ENCODE results near the gene MTERF1. TPM values are rescaled to one million over a fixed set of nuclear protein-coding genes. Genes with fewer than 3 reads are reported as not detected.
"Not testable (repeated sequence)": the region's sequence is repeated elsewhere in the genome, so short reads cannot be mapped to it uniquely, and the experiment has no call there.

Gene MTERF1
- total RNA-seq, 1 experiment from 2014 or later = 19.8 TPM

DNA sequence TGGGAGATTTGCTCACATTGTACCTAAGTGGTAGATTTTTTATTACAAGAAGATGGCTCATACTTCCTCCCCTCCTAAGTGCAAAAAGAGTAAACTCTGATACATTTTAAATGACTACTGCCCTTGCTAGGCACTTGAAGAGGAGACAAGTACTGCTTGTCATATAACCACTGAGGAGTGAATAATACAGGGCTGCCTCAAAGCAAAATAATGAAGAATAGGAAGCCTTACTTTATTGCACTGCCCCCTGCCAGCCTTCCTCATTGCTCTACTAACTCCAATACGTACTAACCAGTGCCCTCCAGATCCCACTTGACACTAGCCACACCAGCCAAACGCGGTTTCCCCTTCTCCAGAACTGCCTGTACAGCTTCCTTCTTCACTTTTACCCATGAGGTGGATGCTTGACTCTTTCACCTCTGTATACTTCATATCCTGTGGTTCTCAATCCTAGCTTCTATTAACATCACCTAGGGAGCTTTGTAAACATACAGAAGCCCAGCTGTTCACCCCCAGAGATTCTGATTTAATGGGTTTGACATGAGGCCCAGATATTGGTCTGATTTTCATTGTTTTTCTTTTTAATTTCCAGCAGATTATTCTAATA lies 11.7 kb upstream of the MTERF1 start:
- H3K4me2 ChIP-seq (ENCODE audit: insufficient read depth, insufficient read length, low read length) = no peak overlapping the region
- H2BK12ac ChIP-seq (ENCODE audit: insufficient read length, low read depth, low read length) = no peak overlapping the region
- Mint-ChIP-seq H3K4me1 (peaks cover 14 to 26% of the 10 kb centered on the region in 2 experiments), H3K27ac (peak overlapping the region in 1 of 3 experiments; percentile 91; a peak in 2 of 7 replicates), H3K27me3 (ENCODE audit: low read depth) (no peaks in the 10 kb centered on the region; the same call in 1 of the 2 replicates), H3K36me3 (ENCODE audit: insufficient read depth in 1 of 3, low read depth in 3 of 3) (peaks cover 6 to 18% (median 6%) of the 10 kb centered on the region in 3 experiments; a peak in 5 of 7 replicates), H3K4me3 (no peak overlapping the region), H3K9me3 (peaks cover 15 to 26% of the 10 kb centered on the region in 2 experiments)
- no peak overlapping the region for H4K91ac ChIP-seq (ENCODE audit: insufficient read length, low read depth, low read length)
- H3K23me2 ChIP-seq (ENCODE audit: insufficient read length, low read depth, low read length, poor library complexity, severe bottlenecking) = no peaks in the 10 kb centered on the region
- no peak overlapping the region for H2BK20ac ChIP-seq (ENCODE audit: low read depth, low read length, poor library complexity, severe bottlenecking)
- DNase-seq = no peak
- no peaks in the 10 kb centered on the region for H3K79me2 ChIP-seq (ENCODE audit: insufficient read depth, low read length)
- H2AK5ac ChIP-seq (ENCODE audit: insufficient read length, low read length) = no peak overlapping the region
- H3K27me3 ChIP-seq (ENCODE audit: insufficient read depth, low read length) = no peaks in the 10 kb centered on the region
- H2BK120ac ChIP-seq (ENCODE audit: low read depth, low read length, poor library complexity, severe bottlenecking) = no peak overlapping the region
- TF ChIP-seq, protein P1, sequence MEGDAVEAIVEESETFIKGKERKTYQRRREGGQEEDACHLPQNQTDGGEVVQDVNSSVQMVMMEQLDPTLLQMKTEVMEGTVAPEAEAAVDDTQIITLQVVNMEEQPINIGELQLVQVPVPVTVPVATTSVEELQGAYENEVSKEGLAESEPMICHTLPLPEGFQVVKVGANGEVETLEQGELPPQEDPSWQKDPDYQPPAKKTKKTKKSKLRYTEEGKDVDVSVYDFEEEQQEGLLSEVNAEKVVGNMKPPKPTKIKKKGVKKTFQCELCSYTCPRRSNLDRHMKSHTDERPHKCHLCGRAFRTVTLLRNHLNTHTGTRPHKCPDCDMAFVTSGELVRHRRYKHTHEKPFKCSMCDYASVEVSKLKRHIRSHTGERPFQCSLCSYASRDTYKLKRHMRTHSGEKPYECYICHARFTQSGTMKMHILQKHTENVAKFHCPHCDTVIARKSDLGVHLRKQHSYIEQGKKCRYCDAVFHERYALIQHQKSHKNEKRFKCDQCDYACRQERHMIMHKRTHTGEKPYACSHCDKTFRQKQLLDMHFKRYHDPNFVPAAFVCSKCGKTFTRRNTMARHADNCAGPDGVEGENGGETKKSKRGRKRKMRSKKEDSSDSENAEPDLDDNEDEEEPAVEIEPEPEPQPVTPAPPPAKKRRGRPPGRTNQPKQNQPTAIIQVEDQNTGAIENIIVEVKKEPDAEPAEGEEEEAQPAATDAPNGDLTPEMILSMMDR (conservative IDR thresholded peaks at IDR 0.05) = no peak
- no peak overlapping the region for H3T11ph ChIP-seq (ENCODE audit: low read length)
- H4K5ac ChIP-seq (ENCODE audit: insufficient read length, low read depth, low read length) = no peak overlapping the region
- no peak overlapping the region for H3K56ac ChIP-seq (ENCODE audit: insufficient read length, low read depth, low read length)
- H2BK15ac ChIP-seq (ENCODE audit: low read depth, low read length) = no peak overlapping the region
- H2BK5ac ChIP-seq (ENCODE audit: insufficient read length, low read length) = no peak overlapping the region
- no peak overlapping the region for H3K18ac ChIP-seq (ENCODE audit: insufficient read length, low read depth, low read length)
- no CpG with 5 or more reads among the region's 3 CpGs for WGBS (ENCODE audit: extremely low coverage, insufficient read length, low lambda C conversion rate)
- no peak overlapping the region for H3K4ac ChIP-seq (ENCODE audit: low read depth, low read length)
- no peak overlapping the region for H2AFZ ChIP-seq (ENCODE audit: low read length)
- no peaks in the 10 kb centered on the region for H3K4me1 ChIP-seq (ENCODE audit: insufficient read depth, low read length)
- no peaks in the 10 kb centered on the region for H3K9me3 ChIP-seq (ENCODE audit: control insufficient read depth, low read depth, low read length)
- no peak overlapping the region for H3K9ac ChIP-seq (ENCODE audit: extremely low read depth, insufficient read length, low read length)
- H3K27ac ChIP-seq (ENCODE audit: insufficient read length, low read depth, low read length) = no peak overlapping the region
- H3K14ac ChIP-seq (ENCODE audit: insufficient read depth, low read length) = no peak overlapping the region
- H4K8ac ChIP-seq (replicated peaks; ENCODE audit: insufficient read length, low read depth, low read length) = no peak overlapping the region
- H4K20me1 ChIP-seq (ENCODE audit: control insufficient read depth, insufficient read depth, insufficient read length) = no peaks in the 10 kb centered on the region
- H3K79me1 ChIP-seq (ENCODE audit: insufficient read depth, low read depth, low read length, poor library complexity, severe bottlenecking) = no peaks in the 10 kb centered on the region
- no peak overlapping the region for H3K23ac ChIP-seq (ENCODE audit: insufficient read length, low read depth, low read length)

DNA sequence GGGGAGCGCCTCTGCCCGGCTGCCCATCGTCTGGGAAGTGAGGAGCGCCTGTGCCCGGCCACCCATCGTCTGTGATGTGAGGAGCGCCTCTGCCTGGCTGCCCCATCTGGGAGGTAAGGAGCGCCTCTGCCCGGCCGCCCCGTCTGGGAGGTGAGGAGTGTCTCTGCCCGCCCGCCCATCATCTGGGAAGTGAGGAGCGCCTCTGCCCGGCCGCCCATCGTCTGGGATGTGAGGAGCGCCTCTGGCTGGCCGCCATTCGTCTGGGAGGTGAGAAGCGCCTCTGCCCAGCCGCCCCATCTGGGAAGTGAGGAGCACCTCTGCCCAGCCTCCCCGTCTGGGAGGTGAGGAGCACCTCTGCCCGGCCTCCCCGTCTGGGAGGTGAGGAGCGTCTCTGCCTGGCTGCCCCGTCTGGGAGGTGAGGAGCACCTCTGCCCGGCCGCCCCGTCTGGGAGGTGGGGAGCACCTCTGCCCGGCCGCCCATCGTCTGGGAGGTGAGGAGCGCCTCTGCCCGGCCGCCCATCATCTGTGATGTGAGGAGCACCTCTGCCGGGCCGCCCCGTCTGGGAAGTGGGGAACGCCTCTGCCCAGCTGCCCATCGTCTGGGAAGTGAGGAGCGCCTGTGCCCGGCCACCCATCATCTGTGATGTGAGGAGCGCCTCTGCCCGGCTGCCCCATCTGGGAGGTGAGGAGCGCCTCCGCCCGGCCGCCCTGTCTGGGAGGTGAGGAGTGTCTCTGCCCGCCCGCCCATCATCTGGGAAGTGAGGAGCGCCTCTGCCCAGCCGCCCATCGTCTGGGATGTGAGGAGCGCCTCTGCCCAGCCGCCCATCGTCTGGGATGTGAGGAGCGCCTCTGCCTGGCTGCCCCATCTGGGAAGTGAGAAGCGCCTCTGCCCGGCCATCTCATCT lies 8.0 kb upstream of the MTERF1 start:
- H3K18ac ChIP-seq (ENCODE audit: insufficient read length, low read depth, low read length); H2AFZ ChIP-seq (ENCODE audit: low read length); H2AK5ac ChIP-seq (ENCODE audit: insufficient read length, low read length); DNase-seq; H3K4me2 ChIP-seq (ENCODE audit: insufficient read depth, insufficient read length, low read length); H4K5ac ChIP-seq (ENCODE audit: insufficient read length, low read depth, low read length); H4K91ac ChIP-seq (ENCODE audit: insufficient read length, low read depth, low read length); H3K56ac ChIP-seq (ENCODE audit: insufficient read length, low read depth, low read length); H3K27me3 ChIP-seq (ENCODE audit: insufficient read depth, low read length); H4K8ac ChIP-seq (replicated peaks; ENCODE audit: insufficient read length, low read depth, low read length); H3K23me2 ChIP-seq (ENCODE audit: insufficient read length, low read depth, low read length, poor library complexity, severe bottlenecking); H2BK20ac ChIP-seq (ENCODE audit: low read depth, low read length, poor library complexity, severe bottlenecking); H3K79me2 ChIP-seq (ENCODE audit: insufficient read depth, low read length); H3K4ac ChIP-seq (ENCODE audit: low read depth, low read length); H4K20me1 ChIP-seq (ENCODE audit: control insufficient read depth, insufficient read depth, insufficient read length); H3K27ac Mint-ChIP-seq; H3K23ac ChIP-seq (ENCODE audit: insufficient read length, low read depth, low read length); H3T11ph ChIP-seq (ENCODE audit: low read length); H3K9me3 ChIP-seq (ENCODE audit: control insufficient read depth, low read depth, low read length); H3K9ac ChIP-seq (ENCODE audit: extremely low read depth, insufficient read length, low read length); H3K27me3 Mint-ChIP-seq (ENCODE audit: low read depth); H3K79me1 ChIP-seq (ENCODE audit: insufficient read depth, low read depth, low read length, poor library complexity, severe bottlenecking); H2BK15ac ChIP-seq (ENCODE audit: low read depth, low read length); H3K14ac ChIP-seq (ENCODE audit: insufficient read depth, low read length); H3K27ac ChIP-seq (ENCODE audit: insufficient read length, low read depth, low read length); H3K4me1 ChIP-seq (ENCODE audit: insufficient read depth, low read length); H2BK5ac ChIP-seq (ENCODE audit: insufficient read length, low read length); H2BK120ac ChIP-seq (ENCODE audit: low read depth, low read length, poor library complexity, severe bottlenecking); H2BK12ac ChIP-seq (ENCODE audit: insufficient read length, low read depth, low read length); H3K4me3 Mint-ChIP-seq: not testable (repeated sequence)
- Mint-ChIP-seq H3K9me3 (peaks cover 26 to 43% of the 10 kb centered on the region in 2 experiments), H3K4me1 (peaks cover 11 to 20% of the 10 kb centered on the region in 2 experiments), H3K36me3 (ENCODE audit: insufficient read depth in 1 of 3, low read depth in 3 of 3) (peaks cover 11 to 23% (median 11%) of the 10 kb centered on the region in 3 experiments; a peak in 6 of 7 replicates)
- no CpG with 5 or more reads among the region's 60 CpGs for WGBS (ENCODE audit: extremely low coverage, insufficient read length, low lambda C conversion rate)

All from H9 (cell line).